ENCODE measurements around the gene MYH7B. TPM values are rescaled to one million over a fixed set of nuclear protein-coding genes. Genes with fewer than 3 reads are reported as not detected.

Gene MYH7B
- polyA plus RNA-seq (2011; rRNA removed), result 0.01 and 0.05 TPM in 2 replicates
- polyA minus RNA-seq (2011; rRNA and poly(A)+ RNA removed), result 0.46 TPM in 1 of 2 replicates, not detected in the other

DNA sequence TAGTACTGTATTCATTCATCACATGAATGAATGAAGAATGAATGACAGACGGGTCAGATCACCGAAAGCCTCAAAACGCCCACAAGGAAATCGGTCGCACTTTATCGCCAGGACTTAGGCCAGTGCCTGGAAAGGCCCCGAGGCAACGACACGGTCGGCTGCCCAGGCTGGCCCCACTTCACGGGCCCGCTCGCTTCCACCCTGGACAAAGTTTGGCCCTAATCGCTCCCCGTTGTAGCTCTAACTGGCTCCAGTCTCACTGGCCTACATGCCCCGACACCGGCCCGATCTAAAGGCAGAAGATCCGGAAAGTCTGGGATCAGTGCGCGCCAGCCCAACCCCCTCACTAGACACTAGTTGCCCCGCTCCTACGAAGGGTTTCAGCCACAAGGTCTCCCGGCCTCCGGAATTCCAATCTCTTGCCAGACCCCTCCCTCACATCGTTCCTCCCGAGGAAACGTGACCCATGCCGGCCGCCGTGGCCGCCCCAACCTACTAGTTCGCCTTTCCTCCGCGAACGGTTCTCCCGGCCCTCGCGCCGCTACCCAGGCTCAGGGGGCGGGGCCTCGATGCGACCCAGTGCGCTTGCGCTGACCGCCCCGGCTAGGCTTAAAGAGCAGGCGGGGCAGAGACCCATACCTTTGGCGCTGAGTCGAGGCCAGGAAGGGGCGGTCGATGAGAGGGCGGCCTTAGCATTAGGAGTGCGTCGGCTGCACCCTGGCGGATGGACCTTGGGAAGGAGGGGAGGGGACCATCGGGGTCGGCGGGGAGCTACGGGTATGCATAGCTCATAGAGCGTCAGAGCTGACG is at the start of gene MYH7B, which contains the start of gene GSS:
TSS of gene MYH7B (plus strand) at position 638 of the 810 bp plus-strand sequence. CDS start 22,138 bp downstream, outside the sequence.
TSS of gene GSS (minus strand) at position 576 of the 810 bp plus-strand sequence. CDS start 3,954 bp downstream, outside the sequence.
- CTCF ChIA-PET, result interaction anchor here (0.9 to 3.5 kb wide), 9 partner anchors 9 to 86 kb away, joined by 3 to 55 read pairs (median 3); partner anchors contain the start of genes ACSS2 and GGT7
- Histone ChIP-seq H3K4me3 (ENCODE audit: low read depth, low read length) (peak within 1 kb of the TSS; percentile 82), H3K27me3 (ENCODE audit: control insufficient read depth, insufficient read depth, low read length) (no peaks in the 10 kb centered on the region), H3K36me3 (ENCODE audit: control insufficient read depth, insufficient read depth, low read length) (peaks cover 3% of the 10 kb centered on the region)
- TF ChIP-seq CTCF (IDR thresholded peaks at IDR 0.05; ENCODE audit: insufficient read depth, low read depth, low read length), result peak; percentile 62
- POLR2A ChIA-PET, result interaction anchor here (0.6 to 1.1 kb wide), 2 partner anchors 48 to 51 kb away, joined by 3 read pairs; no protein-coding TSS in a partner anchor
- peak; percentile 68 for DNase-seq (ENCODE audit: low read depth)

DNA sequence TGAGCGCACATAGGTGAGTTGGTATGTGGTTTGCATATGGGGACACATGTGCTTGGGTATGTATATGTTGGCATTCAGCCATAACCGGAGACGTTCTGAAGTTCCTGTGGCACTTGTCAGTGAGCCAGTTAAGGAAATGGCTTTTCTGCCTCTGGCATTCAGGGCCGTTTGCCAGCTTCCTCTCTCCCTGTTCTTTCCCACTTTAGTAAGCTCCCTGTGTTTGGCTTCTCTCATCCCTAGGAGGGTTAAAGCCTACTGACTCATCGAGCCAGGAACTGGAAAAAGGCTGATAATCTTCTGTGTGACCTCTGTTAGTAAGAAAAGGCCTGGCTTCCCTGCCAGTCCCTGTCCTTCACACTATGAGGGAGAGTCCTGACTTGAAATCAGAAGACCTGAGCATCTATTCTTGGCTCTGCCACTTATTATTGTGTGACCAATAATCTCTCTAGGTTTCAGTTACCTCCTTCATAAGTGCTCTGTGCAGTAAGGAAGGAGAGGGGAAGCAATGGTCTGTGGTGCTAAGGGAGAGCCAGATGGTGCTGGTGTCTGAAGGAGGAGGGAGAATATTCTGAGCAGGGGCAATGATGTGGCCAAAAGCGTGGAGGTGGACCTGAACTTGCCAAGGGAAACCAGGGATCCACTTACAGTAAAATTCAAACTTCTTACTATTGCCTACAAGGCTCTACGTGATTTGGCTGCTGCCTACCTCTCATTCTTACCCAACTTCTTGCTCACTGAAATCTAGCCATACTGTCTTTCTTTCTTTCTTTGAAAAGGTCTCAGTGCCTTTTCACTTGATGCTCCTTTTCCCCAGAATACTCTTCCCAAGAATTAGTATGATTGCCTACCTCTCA is 47.8 kb upstream of the MYH7B start:
- CTCF ChIA-PET, result interaction anchor here (0.6 to 1.6 kb wide), 4 partner anchors 11 to 40 kb away, joined by 3 to 5 read pairs (median 3); no protein-coding TSS in a partner anchor
- POLR2A ChIA-PET, result interaction anchor here (1.1 kb wide), 1 partner anchor 47 kb away, joined by 3 read pairs; the partner anchor contains the start of genes GSS and MYH7B

GRCh38 chr20:34915131-34915530 is 40.5 kb upstream of the MYH7B start:
- no peak for DNase-seq (ENCODE audit: low read depth)
- Histone ChIP-seq H3K4me3 (ENCODE audit: low read depth, low read length) (no peak overlapping the region), H3K36me3 (ENCODE audit: control insufficient read depth, insufficient read depth, low read length) (peaks cover 3% of the 10 kb centered on the region; the same call in 1 of the 2 replicates), H3K27me3 (ENCODE audit: control insufficient read depth, insufficient read depth, low read length) (no peaks in the 10 kb centered on the region)
- POLR2A ChIA-PET, result no interaction called here
- CTCF ChIA-PET, result no interaction called here
- no peak for TF ChIP-seq CTCF (IDR thresholded peaks at IDR 0.05; ENCODE audit: insufficient read depth, low read depth, low read length)

More for the DNA sequence above, 47.8 kb upstream of the MYH7B start:
- Histone ChIP-seq H3K27me3 (ENCODE audit: control insufficient read depth, insufficient read depth, low read length) (no peaks in the 10 kb centered on the region), H3K4me3 (ENCODE audit: low read depth, low read length) (no peak overlapping the region), H3K36me3 (ENCODE audit: control insufficient read depth, insufficient read depth, low read length) (no peaks in the 10 kb centered on the region)
- TF ChIP-seq CTCF (IDR thresholded peaks at IDR 0.05; ENCODE audit: insufficient read depth, low read depth, low read length), result no peak
- peak; percentile 75 for DNase-seq (ENCODE audit: low read depth)

DNA sequence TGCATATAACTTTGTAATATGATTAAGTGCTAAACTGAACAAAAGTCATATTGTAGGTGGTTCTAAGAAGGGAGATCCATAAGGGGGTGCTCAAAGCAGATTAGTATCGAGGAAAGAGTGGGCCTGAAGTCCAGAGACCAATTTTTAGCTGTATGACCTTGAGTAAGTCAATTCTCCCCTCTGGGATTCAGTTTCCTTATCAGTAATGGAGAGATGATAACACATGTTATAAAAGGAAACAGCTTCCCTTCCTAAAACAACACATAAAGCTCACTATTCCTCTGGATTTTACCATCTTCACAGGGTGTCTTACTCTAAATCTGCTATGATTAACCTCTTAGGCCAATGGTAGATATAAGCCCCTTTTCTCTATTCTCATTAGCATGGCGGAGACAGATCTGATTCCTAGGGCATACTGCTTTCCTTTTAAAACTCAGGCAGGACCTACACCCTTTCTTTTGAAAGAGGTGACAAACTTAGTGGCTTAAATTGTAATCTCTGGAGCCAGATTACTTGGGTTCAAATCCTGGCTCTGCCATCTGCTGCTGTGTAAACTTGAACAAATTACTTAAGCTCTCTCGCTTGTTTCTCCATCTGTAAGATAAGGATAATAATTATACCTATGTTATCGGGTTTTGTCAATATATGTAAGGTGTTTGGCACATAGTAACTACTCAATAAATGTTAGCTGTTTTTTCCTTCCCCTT is 39.8 kb upstream of the MYH7B start:
- H3K36me3 ChIP-seq (ENCODE audit: control insufficient read depth, insufficient read depth, low read length), result peaks cover 3% of the 10 kb centered on the region
- H3K4me3 ChIP-seq (ENCODE audit: low read depth, low read length), result no peak overlapping the region
- no peak for TF ChIP-seq CTCF (IDR thresholded peaks at IDR 0.05; ENCODE audit: insufficient read depth, low read depth, low read length)
- no peak for DNase-seq (ENCODE audit: low read depth)
- ChIA-PET CTCF (no interaction called here), POLR2A (no interaction called here)
- no peaks in the 10 kb centered on the region for H3K27me3 ChIP-seq (ENCODE audit: control insufficient read depth, insufficient read depth, low read length)
